SU-DHL-6 (cell line): ENCODE measurements around the gene PROCR.

Experiments
- H2AFZ ChIP-seq: fragments of 200-600 bp; sonication (generic); 2 replicates; pipeline ENCODE4 v1.6.1; 2014; ENCODE audit warnings: low read depth, mild to moderate bottlenecking, moderate library complexity, mixed read lengths, antibody characterized with exemption, low read length; ENCODE audit not compliant: severe bottlenecking
- H3F3A ChIP-seq: fragments of 200-600 bp; shearing (Covaris generic); 2 replicates; pipeline ENCODE4 v1.6.0; 2016; ENCODE audit warnings: antibody characterized with exemption, mild to moderate bottlenecking; ENCODE audit not compliant: insufficient read depth
- H3K27ac ChIP-seq: fragments of 200-600 bp; sonication (generic); 2 replicates; pipeline ENCODE4 v1.5.1; 2016; ENCODE audit warnings: low read depth, mild to moderate bottlenecking, low read length, moderate library complexity, mixed read lengths
- H3K27me3 ChIP-seq: fragments of 200-600 bp; sonication (generic), shearing (Covaris generic); 2 replicates; pipeline ENCODE4 v1.6.0; 2014; ENCODE audit warnings: mild to moderate bottlenecking, low read length
- H3K36me3 ChIP-seq: fragments of 200-600 bp; sonication (generic); 2 replicates; pipeline ENCODE4 v1.6.1; 2014; ENCODE audit warnings: mild to moderate bottlenecking, low read length, mixed read lengths
- H3K4me2 ChIP-seq: fragments of 300-600, 200-600 bp; shearing (Covaris generic), sonication (generic); 2 replicates; pipeline ENCODE4 v1.6.0; 2014; ENCODE audit warnings: low read length, low read depth, mild to moderate bottlenecking; ENCODE audit not compliant: poor library complexity, severe bottlenecking
- H3K4me3 ChIP-seq: fragments of 200-600 bp; sonication (generic); 2 replicates; pipeline ENCODE4 v1.5.1; 2014; ENCODE audit warnings: antibody characterized with exemption, low read length, mild to moderate bottlenecking, mixed read lengths; ENCODE audit not compliant: insufficient read depth, poor library complexity, severe bottlenecking
- H3K79me2 ChIP-seq: fragments of 200-600 bp; sonication (generic); 2 replicates; pipeline ENCODE4 v1.6.1; 2014; ENCODE audit warnings: mild to moderate bottlenecking, low read length, moderate library complexity; ENCODE audit not compliant: insufficient read depth
- H3K9ac ChIP-seq: fragments of 200-600 bp; sonication (generic); 2 replicates; pipeline ENCODE4 v1.7.0; 2014; ENCODE audit warnings: mild to moderate bottlenecking, low read length
- H3K9me2 ChIP-seq: fragments of 200-600 bp; sonication (generic); replicated peaks from 2 replicates; pipeline ENCODE4 v1.6.1; 2014; ENCODE audit warnings: low read length; ENCODE audit not compliant: insufficient read depth
- H3K9me3 ChIP-seq: fragments of 200-600 bp; sonication (generic); 2 replicates; pipeline ENCODE4 v1.6.1; 2014; ENCODE audit warnings: low read length, mixed read lengths; ENCODE audit not compliant: insufficient read depth
- H4K20me1 ChIP-seq: fragments of 200-600 bp; sonication (generic); 2 replicates; pipeline ENCODE4 v1.6.1; 2014; ENCODE audit warnings: low read depth, mild to moderate bottlenecking, antibody characterized with exemption, low read length, moderate library complexity, mixed read lengths
- CTCF ChIP-seq: fragments of 200-600 bp; sonication (generic); IDR thresholded peaks from one replicate; pipeline ENCODE4 v1.5.1; 2017; ENCODE audit warnings: antibody characterized with exemption, mild to moderate bottlenecking, low read length, moderate library complexity; ENCODE audit not compliant: insufficient read depth, poor library complexity, severe bottlenecking
- EZH2phosphoT487 ChIP-seq: fragments of 200-600 bp; sonication (generic), shearing (Covaris generic); conservative IDR thresholded peaks from 2 replicates; pipeline ENCODE4 v1.6.1; 2018; ENCODE audit warnings: mild to moderate bottlenecking, antibody characterized with exemption, low read length, moderate library complexity, mixed read lengths

The PROCR gene

GRCh38 chr20:35150846-35151579 is 20.9 kb upstream of the PROCR start:
- Histone ChIP-seq H3K4me2 (no peak overlapping the region), H3K27me3 (no peaks in the 10 kb centered on the region), H3K27ac (no peak overlapping the region), H3K9ac (no peak overlapping the region), H4K20me1 (no peaks in the 10 kb centered on the region), H3K9me3 (no peaks in the 10 kb centered on the region), H3K79me2 (peaks cover 7% of the 10 kb centered on the region; the same call in 1 of the 2 replicates), H3K4me3 (no peak overlapping the region), H3K9me2 (no peaks in the 10 kb centered on the region), H3F3A (no peaks in the 10 kb centered on the region), H2AFZ (no peak overlapping the region), H3K36me3 (no peaks in the 10 kb centered on the region)
- TF ChIP-seq CTCF (no peak), EZH2phosphoT487 (no peak)

GRCh38 chr20:35151736-35152135 is 20.1 kb upstream of the PROCR start:
- H3K9me3 ChIP-seq, result no peaks in the 10 kb centered on the region
- no peak for TF ChIP-seq CTCF
- no peak for TF ChIP-seq EZH2phosphoT487
- no peaks in the 10 kb centered on the region for H3K36me3 ChIP-seq
- no peaks in the 10 kb centered on the region for H4K20me1 ChIP-seq
- no peak overlapping the region for H3K27ac ChIP-seq
- no peaks in the 10 kb centered on the region for H3F3A ChIP-seq
- H3K27me3 ChIP-seq, result no peaks in the 10 kb centered on the region
- H2AFZ ChIP-seq, result no peak overlapping the region
- H3K79me2 ChIP-seq, result peaks cover 2% of the 10 kb centered on the region; the same call in 1 of the 2 replicates
- no peak overlapping the region for H3K4me2 ChIP-seq
- no peaks in the 10 kb centered on the region for H3K9me2 ChIP-seq
- no peak overlapping the region for H3K9ac ChIP-seq
- H3K4me3 ChIP-seq, result no peak overlapping the region

GRCh38 chr20:35155936-35156335 is 15.9 kb upstream of the PROCR start:
- Histone ChIP-seq H3K4me3 (no peak overlapping the region), H4K20me1 (no peaks in the 10 kb centered on the region), H3K9me2 (no peaks in the 10 kb centered on the region), H3K9me3 (no peaks in the 10 kb centered on the region), H3K27ac (no peak overlapping the region), H2AFZ (no peak overlapping the region), H3K79me2 (no peaks in the 10 kb centered on the region), H3K27me3 (no peaks in the 10 kb centered on the region), H3K4me2 (no peak overlapping the region), H3K36me3 (no peaks in the 10 kb centered on the region), H3K9ac (no peak overlapping the region), H3F3A (no peaks in the 10 kb centered on the region)
- no peak for TF ChIP-seq EZH2phosphoT487
- no peak for TF ChIP-seq CTCF
